NCI-H226 (cell line): ENCODE results near the gene STXBP2.
A peak's percentile ranks its signal among the peaks of the same experiment; 100 is the strongest.

Experiments used
- DNase-seq: peaks from one replicate; pipeline ENCODE4 v3.0.0-alpha.2; 2015

STXBP2 gene

DNA sequence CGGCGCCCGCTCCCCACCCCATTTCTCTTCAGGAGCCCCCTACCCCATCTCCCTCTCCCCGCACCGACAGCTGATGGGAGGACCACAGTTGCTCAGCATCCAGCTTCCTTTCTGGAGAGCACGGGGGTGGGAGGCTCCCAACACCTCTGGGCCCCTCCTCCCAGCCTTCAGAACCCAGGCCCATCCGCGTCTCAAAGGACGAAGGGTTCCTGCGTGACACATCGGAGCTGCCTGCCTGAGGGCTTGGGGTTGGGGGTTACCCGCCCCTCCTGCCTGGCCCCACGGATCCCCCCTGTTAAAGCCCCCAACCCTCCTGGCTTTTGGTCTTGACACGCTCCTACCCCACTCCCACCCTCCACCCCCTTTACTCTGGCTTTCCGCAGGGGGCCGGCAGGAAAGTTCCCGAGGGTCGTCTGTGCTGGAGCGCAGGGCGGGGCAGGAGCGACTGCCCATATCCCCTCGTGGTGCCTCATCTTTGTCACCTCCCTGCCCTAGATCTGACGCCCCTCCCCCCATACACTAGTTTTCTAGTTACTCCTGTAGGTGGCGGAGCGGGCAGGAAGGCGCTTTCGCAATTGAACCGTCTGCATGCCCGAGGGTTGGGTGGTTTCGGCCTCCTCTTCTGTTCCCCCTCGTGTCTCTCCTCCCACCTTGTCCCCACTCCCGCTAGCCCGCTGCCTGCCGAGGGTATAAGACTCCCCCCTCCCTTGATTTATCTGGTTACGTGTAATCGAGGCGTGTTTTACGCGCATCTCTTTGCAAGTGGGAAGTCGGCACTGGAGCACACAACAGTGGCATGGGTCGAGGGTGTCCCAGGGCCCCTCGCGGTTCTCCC, 44.6 kb downstream of the STXBP2 start:
- DNase-seq: peak; percentile 51

DNA sequence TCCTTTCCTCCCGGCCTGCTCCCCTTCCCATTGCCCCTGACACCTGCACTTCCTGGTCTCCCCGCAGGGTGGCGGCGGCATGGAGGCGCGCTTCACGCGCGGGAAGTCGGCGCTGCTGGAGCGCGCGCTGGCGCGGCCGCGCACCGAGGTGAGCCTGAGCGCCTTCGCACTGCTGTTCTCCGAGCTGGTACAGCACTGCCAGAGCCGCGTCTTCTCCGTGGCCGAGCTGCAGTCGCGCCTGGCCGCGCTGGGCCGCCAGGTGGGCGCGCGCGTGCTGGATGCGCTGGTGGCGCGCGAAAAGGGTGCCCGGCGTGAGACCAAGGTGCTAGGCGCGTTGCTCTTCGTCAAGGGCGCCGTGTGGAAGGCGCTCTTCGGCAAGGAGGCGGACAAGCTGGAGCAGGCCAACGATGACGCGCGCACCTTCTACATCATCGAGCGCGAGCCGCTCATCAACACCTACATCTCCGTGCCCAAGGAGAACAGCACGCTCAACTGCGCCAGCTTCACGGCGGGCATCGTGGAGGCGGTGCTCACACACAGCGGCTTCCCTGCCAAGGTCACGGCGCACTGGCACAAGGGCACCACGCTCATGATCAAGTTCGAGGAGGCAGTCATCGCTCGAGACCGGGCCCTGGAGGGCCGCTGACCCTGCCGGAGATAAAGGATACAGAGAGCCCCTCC, 45.4 kb downstream of the STXBP2 start:
- no peak for DNase-seq

DNA sequence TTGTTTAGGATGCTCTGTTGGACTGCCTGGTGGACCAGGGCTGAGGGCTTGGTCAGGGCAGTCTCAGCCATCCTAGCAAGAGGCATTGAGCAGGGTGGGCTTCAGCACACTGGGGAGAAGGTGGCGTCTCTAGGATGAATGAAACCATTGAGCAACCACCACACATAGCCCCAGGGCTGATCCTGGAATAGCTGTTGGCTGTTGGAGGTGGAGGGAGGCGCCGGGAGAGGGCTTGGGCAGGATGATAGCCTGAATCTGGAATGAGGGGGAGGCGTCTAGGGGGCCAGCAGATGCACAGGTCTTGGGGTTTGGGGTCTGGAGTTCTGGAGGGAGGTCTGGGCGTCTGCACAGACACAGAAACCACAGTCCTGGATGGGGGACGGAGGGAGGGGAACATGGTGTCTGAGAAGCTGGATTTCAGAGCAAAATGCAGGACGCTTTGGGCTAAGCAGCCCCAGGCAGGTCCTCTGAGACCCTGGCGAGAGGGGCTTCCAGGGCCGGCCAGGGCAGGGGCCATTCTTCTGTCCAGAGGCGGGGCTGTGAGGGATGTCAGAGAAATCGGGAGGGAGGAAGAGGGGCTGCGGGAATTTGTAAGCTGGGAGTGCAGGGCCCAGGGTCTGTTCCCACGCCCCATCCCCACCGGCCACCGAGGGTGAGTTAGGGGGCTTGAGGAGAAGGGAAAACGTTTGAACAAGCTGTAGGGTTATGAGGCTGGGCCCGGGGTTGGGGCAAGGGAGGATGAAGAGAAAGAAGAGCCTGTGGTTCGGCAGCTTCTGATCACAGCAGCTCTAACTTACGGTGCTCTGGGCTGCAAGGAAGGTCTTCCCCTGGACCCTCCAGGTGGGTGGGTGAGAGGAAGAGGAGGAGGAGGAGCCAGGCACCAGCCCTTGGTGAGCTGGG, 48.9 kb downstream of the STXBP2 start:
- DNase-seq: peak; percentile 24

DNA sequence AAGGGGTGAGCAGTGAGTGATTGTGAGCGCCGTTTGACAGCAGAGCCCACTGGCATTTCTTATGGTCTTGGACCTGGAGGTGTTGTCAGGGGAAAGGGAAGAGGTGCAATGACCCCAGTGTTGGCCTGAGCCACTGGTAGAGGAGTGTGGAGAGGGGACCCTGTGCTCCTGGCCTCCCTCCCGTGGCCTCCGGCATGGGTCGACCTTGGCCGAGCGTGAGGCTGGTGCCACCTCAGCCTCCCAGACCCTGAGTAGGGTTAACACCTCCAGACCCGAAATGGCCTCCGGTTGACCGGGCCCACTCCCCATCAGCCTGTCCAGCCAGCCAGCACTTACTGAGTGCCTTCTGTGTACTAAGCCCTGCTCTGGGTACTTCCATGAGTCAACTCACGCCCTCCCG, 50.3 kb downstream of the STXBP2 start:
- DNase-seq: no peak

DNA sequence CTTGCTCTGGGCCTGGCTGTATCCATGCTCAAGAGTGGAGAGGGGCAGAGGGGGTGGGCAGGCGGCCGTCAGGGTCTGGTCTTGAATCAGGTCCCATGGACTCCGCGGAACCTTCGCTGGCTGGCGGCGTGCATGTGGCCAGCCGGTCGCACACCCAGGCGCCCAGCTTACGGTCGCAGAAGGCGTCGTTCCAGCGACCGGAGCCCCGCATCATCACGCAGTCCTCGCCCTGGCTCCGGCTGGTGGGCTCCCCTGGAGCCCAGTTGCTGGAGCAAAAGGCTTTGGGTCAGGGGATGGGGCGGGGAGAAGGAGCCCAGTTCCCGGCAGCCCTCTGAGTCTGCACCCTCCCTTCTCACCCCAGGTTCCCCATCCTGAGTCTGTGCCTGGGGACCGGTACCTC, 52.3 kb downstream of the STXBP2 start:
- DNase-seq: no peak

DNA sequence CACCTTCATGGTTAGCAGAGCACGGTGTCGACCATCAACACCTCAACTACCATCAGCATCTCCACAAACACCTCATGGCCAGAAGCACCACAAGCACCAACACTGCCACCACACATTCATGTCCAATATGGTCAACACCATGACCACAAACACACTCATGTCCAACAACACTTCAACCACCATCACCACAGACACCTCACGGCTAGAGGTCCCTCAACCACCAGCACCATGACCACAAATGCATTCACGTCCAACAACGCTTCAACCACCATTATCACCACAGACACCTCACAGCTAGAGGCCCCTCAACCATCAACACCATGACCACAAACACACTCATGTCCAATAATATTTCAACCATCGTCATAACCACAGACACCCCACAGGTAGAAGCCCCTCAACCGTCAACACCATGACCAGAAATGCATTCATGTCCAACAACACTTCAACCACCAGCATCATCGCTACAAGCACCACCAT, 53.9 kb downstream of the STXBP2 start:
- DNase-seq: no peak

DNA sequence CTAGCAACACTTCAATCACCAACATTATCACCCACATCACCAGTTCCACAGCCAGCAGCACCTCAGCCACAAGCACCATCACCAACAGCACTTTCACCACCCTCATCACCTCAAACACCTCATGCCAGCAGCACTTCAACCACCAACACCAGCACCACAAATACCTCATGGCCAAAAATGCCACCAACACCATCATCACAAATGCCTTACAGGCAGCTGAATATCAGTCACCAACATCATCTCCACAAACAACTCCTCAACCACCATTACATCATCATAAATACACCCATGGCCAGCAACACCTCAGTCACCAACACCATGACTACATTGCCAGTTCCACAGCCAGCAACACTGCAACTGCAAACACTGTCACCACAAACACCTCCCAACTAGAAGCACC, 54.6 kb downstream of the STXBP2 start:
- no peak for DNase-seq

DNA sequence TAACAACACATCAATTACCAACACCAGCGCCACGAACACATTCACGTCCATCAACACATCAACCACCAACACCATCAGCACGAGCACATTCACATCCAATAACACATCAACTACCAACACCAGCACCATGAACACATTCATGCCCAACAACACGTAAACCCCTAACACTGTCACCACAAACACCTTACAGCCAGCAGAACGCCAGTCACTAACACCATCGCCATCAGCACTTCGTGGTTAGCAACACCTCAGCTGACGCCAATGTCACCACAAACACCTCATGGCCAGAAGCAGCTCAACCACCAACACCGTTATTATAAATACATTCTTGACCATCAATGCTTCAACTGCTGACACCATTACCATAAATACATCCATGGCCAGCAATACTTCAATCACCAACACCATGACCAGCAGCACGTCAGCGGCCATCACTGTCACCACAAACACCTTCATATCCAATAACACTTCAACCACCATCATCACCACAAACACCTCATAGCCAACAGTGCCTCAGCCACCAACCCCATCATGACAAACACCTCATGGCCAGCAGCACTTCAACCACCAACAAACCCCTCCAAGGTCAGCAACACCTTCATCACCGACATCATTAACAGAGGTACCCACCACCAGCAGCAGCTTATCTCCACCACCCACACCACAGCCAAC, 55.6 kb downstream of the STXBP2 start:
- no peak for DNase-seq

DNA sequence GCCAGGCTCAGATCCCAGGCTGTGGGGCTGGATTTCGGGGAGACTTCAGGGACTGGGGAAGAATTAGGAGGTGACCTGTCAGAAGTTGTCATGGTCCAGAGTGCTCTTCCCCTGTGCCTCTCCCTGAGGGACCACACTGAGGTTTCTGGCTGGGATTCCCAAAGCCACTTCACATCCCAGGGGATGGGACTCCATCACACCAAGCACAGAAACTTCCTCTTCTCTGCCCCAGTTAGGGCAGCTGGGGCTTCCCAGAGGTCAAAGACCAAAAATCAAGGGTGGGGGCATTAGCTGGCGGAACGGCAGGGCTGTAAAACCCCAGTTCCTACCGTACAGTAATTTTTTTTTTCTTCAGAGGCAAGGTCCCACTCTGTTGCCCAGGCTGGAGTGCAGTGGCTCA, 57.6 kb downstream of the STXBP2 start:
- DNase-seq: no peak
